Osteoblast (primary cell): ENCODE data around the gene DLG1. TPM values are rescaled to one million over a fixed set of nuclear protein-coding genes. Genes with fewer than 3 reads are reported as not detected.

Source experiments
- DNase-seq: peaks from one replicate; pipeline ENCODE4 v3.0.0; 2011; ENCODE audit warnings: low spot score, mixed read lengths; ENCODE audit not compliant: insufficient read length; ENCODE audit errors: missing footprints
- H2AFZ ChIP-seq: 2 replicates; pipeline ENCODE4 v1.6.0; 2011; ENCODE audit warnings: mild to moderate bottlenecking, low read length
- H3K27ac ChIP-seq: 2 replicates; pipeline ENCODE4 v1.5.1; 2011; ENCODE audit warnings: mild to moderate bottlenecking, low read depth, low read length, moderate library complexity
- H3K27me3 ChIP-seq: 2 replicates; pipeline ENCODE4 v1.6.0; 2012; ENCODE audit warnings: mild to moderate bottlenecking, control low read depth, inconsistent platforms, low read length, moderate library complexity; ENCODE audit not compliant: insufficient read depth
- H3K36me3 ChIP-seq: 2 replicates; pipeline ENCODE4 v1.5.1; 2011; ENCODE audit warnings: mild to moderate bottlenecking, low read length, control low read depth, moderate library complexity; ENCODE audit not compliant: insufficient read depth
- H3K4me1 ChIP-seq: 2 replicates; pipeline ENCODE4 v1.5.1; 2011; ENCODE audit warnings: mild to moderate bottlenecking, low read length, control low read depth, moderate library complexity; ENCODE audit not compliant: insufficient read depth
- H3K4me2 ChIP-seq: 2 replicates; pipeline ENCODE4 v1.6.0; 2011; ENCODE audit warnings: mild to moderate bottlenecking, low read length; ENCODE audit not compliant: insufficient read depth
- H3K4me3 ChIP-seq: fragments of 200-600 bp; sonication (generic); 3 replicates; pipeline ENCODE4 v1.5.1; 2012; ENCODE audit warnings: mild to moderate bottlenecking, low read length, inconsistent platforms; ENCODE audit not compliant: insufficient read depth
- H3K79me2 ChIP-seq: 2 replicates; pipeline ENCODE4 v1.6.0; 2012; ENCODE audit warnings: mild to moderate bottlenecking, low read length, control low read depth, inconsistent platforms; ENCODE audit not compliant: insufficient read depth
- H3K9me3 ChIP-seq: 2 replicates; pipeline ENCODE4 v1.5.1; 2011; ENCODE audit warnings: low read depth, low read length, control low read depth
- H4K20me1 ChIP-seq: 2 replicates; pipeline ENCODE4 v1.6.0; 2012; ENCODE audit warnings: mild to moderate bottlenecking, low read length, control low read depth; ENCODE audit not compliant: insufficient read depth
- CTCF ChIP-seq: IDR thresholded peaks from 2 replicates; pipeline ENCODE4 v1.5.1; 2011; ENCODE audit warnings: mild to moderate bottlenecking, low read depth, low read length, moderate library complexity; ENCODE audit errors: extremely low read depth
- total RNA-seq: library from RNA; depleted of rRNA; stranded (reverse); fragments of >200 nt; gene quantifications from 2 replicates; pipeline ENCODE4 v1.2.3, GENCODE V29; 2012

DLG1 gene
- total RNA-seq, 1 donor, result 79.3 TPM

GRCh38 chr3:197085137-197085536 is 213.3 kb downstream of the DLG1 start:
- H3K36me3 ChIP-seq, result peaks cover 10% of the 10 kb centered on the region
- H3K4me1 ChIP-seq, result peaks cover 20% of the 10 kb centered on the region
- no peak overlapping the region for H3K27ac ChIP-seq
- no peak for DNase-seq
- H3K27me3 ChIP-seq, result no peaks in the 10 kb centered on the region
- no peaks in the 10 kb centered on the region for H3K9me3 ChIP-seq
- H3K4me2 ChIP-seq, result no peak overlapping the region
- no peak for TF ChIP-seq CTCF
- no peak overlapping the region for H2AFZ ChIP-seq
- no peaks in the 10 kb centered on the region for H4K20me1 ChIP-seq
- peaks cover 3% of the 10 kb centered on the region for H3K79me2 ChIP-seq
- no peak overlapping the region for H3K4me3 ChIP-seq

- Histone ChIP-seq H3K36me3 (peaks cover 10% of the 10 kb centered on the region), H3K27ac (peak overlapping the region; percentile 92)
Measured at GRCh38 chr3:197083486-197083885, 214.9 kb downstream of the DLG1 start.

GRCh38 chr3:197082871-197083270 is 215.5 kb downstream of the DLG1 start:
- peaks cover 10% of the 10 kb centered on the region for H3K36me3 ChIP-seq
- no peak for TF ChIP-seq CTCF
- H3K79me2 ChIP-seq, result peaks cover 3% of the 10 kb centered on the region
- H3K27me3 ChIP-seq, result no peaks in the 10 kb centered on the region
- peak; percentile 32 for DNase-seq
- H3K4me3 ChIP-seq, result no peak overlapping the region
- no peaks in the 10 kb centered on the region for H4K20me1 ChIP-seq
- peaks cover 20% of the 10 kb centered on the region for H3K4me1 ChIP-seq
- no peaks in the 10 kb centered on the region for H3K9me3 ChIP-seq
- peak overlapping the region; percentile 92 for H3K27ac ChIP-seq
- H3K4me2 ChIP-seq, result peak overlapping the region; percentile 78
- no peak overlapping the region for H2AFZ ChIP-seq

More at GRCh38 chr3:197083486-197083885, 214.9 kb downstream of the DLG1 start:
- no peak for TF ChIP-seq CTCF
- DNase-seq, result peak; percentile 62
- Histone ChIP-seq H3K9me3 (no peaks in the 10 kb centered on the region), H4K20me1 (no peaks in the 10 kb centered on the region), H3K4me1 (peaks cover 20% of the 10 kb centered on the region), H2AFZ (no peak overlapping the region), H3K27me3 (no peaks in the 10 kb centered on the region), H3K79me2 (peaks cover 3% of the 10 kb centered on the region), H3K4me3 (peak overlapping the region; percentile 28), H3K4me2 (peak overlapping the region; percentile 78)

- no peaks in the 10 kb centered on the region for H3K9me3 ChIP-seq
- no peak for TF ChIP-seq CTCF
Measured at GRCh38 chr3:197080344-197080743, 218.1 kb downstream of the DLG1 start.

More at GRCh38 chr3:197080344-197080743, 218.1 kb downstream of the DLG1 start:
- Histone ChIP-seq H3K27me3 (no peaks in the 10 kb centered on the region), H3K27ac (no peak overlapping the region), H4K20me1 (no peaks in the 10 kb centered on the region), H3K4me3 (no peak overlapping the region), H3K4me2 (no peak overlapping the region), H3K79me2 (no peaks in the 10 kb centered on the region), H3K36me3 (peaks cover 17% of the 10 kb centered on the region), H2AFZ (no peak overlapping the region), H3K4me1 (peaks cover 20% of the 10 kb centered on the region)
- DNase-seq, result no peak
